Gastrocnemius medialis (tissue), 4 donors: ENCODE measurements around the gene CHEK2. TPM values are rescaled to one million over a fixed set of nuclear protein-coding genes. Genes with fewer than 3 reads are reported as not detected.
"Not testable (repeated sequence)": the region's sequence is repeated elsewhere in the genome, so short reads cannot be mapped to it uniquely, and the experiment has no call there.

Experiments
- ATAC-seq, 2 donors: fragments of 150-250 bp; one replicate each; pipeline ENCODE4 v1.9.1; 2016
- DNase-seq, 2 donors: peaks; one replicate each; pipeline ENCODE4 v3.0.0-alpha.2; 2019
- H3K27ac ChIP-seq, 4 donors: fragments of 200-600 bp; sonication (generic); 1 replicate in 1 of 4; 2 replicates in 3 of 4; pipeline ENCODE4 v1.5.1; 2016 to 2018; ENCODE audit warnings: mild to moderate bottlenecking in 2 of 4, moderate library complexity in 1 of 4
- H3K27me3 ChIP-seq, 3 donors: fragments of 200-600 bp; sonication (generic) in 2 of 3; 1 replicate in 1 of 3; 2 replicates in 2 of 3; pipeline versions ENCODE4 v1.5.1 to v1.6.0; 2016 to 2019; ENCODE audit warnings: mild to moderate bottlenecking in 1 of 3, moderate library complexity in 1 of 3
- H3K36me3 ChIP-seq, 2 donors: fragments of 200-600 bp; sonication (generic) in 1 of 2; one replicate each; pipeline ENCODE4 v1.5.1; 2017 to 2018
- H3K4me1 ChIP-seq, 2 donors: fragments of 200-600 bp; sonication (generic) in 1 of 2; one replicate each; pipeline ENCODE4 v1.5.1; 2016 to 2017; ENCODE audit warnings: mild to moderate bottlenecking in 2 of 2
- H3K4me3 ChIP-seq, 4 donors: fragments of 200-600 bp; sonication (generic) in 3 of 4; 1 replicate in 1 of 4; 2 replicates in 3 of 4; pipeline ENCODE4 v1.5.1; 2016 to 2019; ENCODE audit warnings: mild to moderate bottlenecking in 2 of 4
- H3K9me3 ChIP-seq, 3 donors: fragments of 200-600 bp; sonication (generic) in 2 of 3; 1 replicate in 1 of 3; 2 replicates in 2 of 3; pipeline ENCODE4 v1.5.1; 2016 to 2019
- CTCF ChIP-seq, 5 experiments: fragments of 450-650 bp in 3 of 5; fragments of 200-600 bp in 2 of 5; sonication (generic) in 2 of 5; IDR thresholded peaks in 4 of 5; conservative IDR thresholded peaks in 1 of 5; 1 replicate in 4 of 5; 2 replicates in 1 of 5; pipeline ENCODE4 v1.5.1; 2016 to 2019; ENCODE audit warnings: antibody characterized with exemption in 5 of 5, mild to moderate bottlenecking in 3 of 5, moderate library complexity in 3 of 5
- POLR2A ChIP-seq, 2 donors: fragments of 450-650 bp; IDR thresholded peaks; one replicate each; pipeline ENCODE4 v1.6.1; 2017; ENCODE audit warnings: antibody characterized with exemption in 2 of 2, mild to moderate bottlenecking in 2 of 2, moderate library complexity in 2 of 2
- in situ Hi-C, 4 donors: fragments of 200-750 bp; cut with MboI; loops; one replicate each; pipeline versions ENCODE4 v1.15.0 to v1.8.0; 2017; ENCODE audit warnings: low sequenced_read_pairs in 4 of 4
- intact Hi-C: fragments of 100-400 bp; cut with DNase I; formaldehyde crosslinking; loops from one replicate; pipeline ENCODE4 v1.15.1; 2023; ENCODE audit warnings: low total_unique reads
- total RNA-seq, 4 donors: library from RNA; depleted of rRNA; stranded (reverse); fragments of >200 nt; gene quantifications; one replicate each; pipeline versions ENCODE4 v1.1.0 to v1.2.3, GENCODE V29; 2016

Gene CHEK2
- total RNA-seq, 4 donors from 2014 or later, result 0.58 to 5.7 (median 3.7) TPM

- in situ Hi-C loops, result no loop called here
- Histone ChIP-seq H3K4me1 (no peaks in the 10 kb centered on the region), H3K27me3 (no peaks in the 10 kb centered on the region), H3K9me3 (no peaks in the 10 kb centered on the region), H3K4me3 (no peak overlapping the region), H3K27ac (no peak overlapping the region), H3K36me3 (no peaks in the 10 kb centered on the region)
- TF ChIP-seq CTCF (IDR thresholded peaks at IDR 0.05 in 4 of 5, conservative IDR thresholded peaks at IDR 0.05 in 1 of 5) (no peak), POLR2A (IDR thresholded peaks at IDR 0.05) (no peak)
- ATAC-seq, result no peak
- intact Hi-C loops, result no loop called here
- no peak for DNase-seq
These were observed 25.0 kb upstream of the CHEK2 start for GRCh38 chr22:28766628-28767027.

- ATAC-seq, DNase-seq, H3K4me3 ChIP-seq, H3K9me3 ChIP-seq, H3K27ac ChIP-seq, H3K4me1 ChIP-seq, in situ Hi-C loops, H3K36me3 ChIP-seq, intact Hi-C loops, H3K27me3 ChIP-seq: not testable (repeated sequence)
These were observed 20.4 kb upstream of the CHEK2 start for GRCh38 chr22:28762000-28762399.

GRCh38 chr22:28761449-28761755 is 19.8 kb upstream of the CHEK2 start:
- Histone ChIP-seq H3K9me3 (no peaks in the 10 kb centered on the region), H3K36me3 (no peaks in the 10 kb centered on the region), H3K27me3 (no peaks in the 10 kb centered on the region), H3K27ac (no peak overlapping the region), H3K4me3 (no peak overlapping the region), H3K4me1 (no peaks in the 10 kb centered on the region)
- TF ChIP-seq POLR2A (IDR thresholded peaks at IDR 0.05), result no peak
- no peak for TF ChIP-seq CTCF (IDR thresholded peaks at IDR 0.05 in 4 of 5, conservative IDR thresholded peaks at IDR 0.05 in 1 of 5)
- intact Hi-C loops, result no loop called here
- ATAC-seq (no peak), DNase-seq (no peak)
- in situ Hi-C loops, result no loop called here

- Histone ChIP-seq H3K36me3 (no peaks in the 10 kb centered on the region), H3K27me3 (no peaks in the 10 kb centered on the region), H3K27ac (no peak overlapping the region), H3K4me1 (no peaks in the 10 kb centered on the region), H3K4me3 (no peak overlapping the region), H3K9me3 (no peaks in the 10 kb centered on the region)
- in situ Hi-C loops, result no loop called here
- ATAC-seq (no peak), DNase-seq (no peak)
- intact Hi-C loops, result no loop called here
- TF ChIP-seq POLR2A (IDR thresholded peaks at IDR 0.05), result no peak
- no peak for TF ChIP-seq CTCF (IDR thresholded peaks at IDR 0.05 in 4 of 5, conservative IDR thresholded peaks at IDR 0.05 in 1 of 5)
These were observed 18.4 kb upstream of the CHEK2 start for GRCh38 chr22:28759861-28760560.

GRCh38 chr22:28754512-28754911 is 12.9 kb upstream of the CHEK2 start:
- H3K27me3 ChIP-seq, in situ Hi-C loops, H3K27ac ChIP-seq, intact Hi-C loops, H3K36me3 ChIP-seq, DNase-seq, H3K4me3 ChIP-seq, ATAC-seq, H3K4me1 ChIP-seq, H3K9me3 ChIP-seq: not testable (repeated sequence)

- H3K4me1 ChIP-seq, result no peaks in the 10 kb centered on the region
- in situ Hi-C loops, result no loop called here
- ATAC-seq, result no peak
- H3K27ac ChIP-seq, result no peak overlapping the region
- DNase-seq, result no peak
- intact Hi-C loops, result no loop called here
- TF ChIP-seq POLR2A (IDR thresholded peaks at IDR 0.05) (no peak), CTCF (IDR thresholded peaks at IDR 0.05 in 4 of 5, conservative IDR thresholded peaks at IDR 0.05 in 1 of 5) (no peak)
- H3K36me3 ChIP-seq, result peaks cover 0 to 43% of the 10 kb centered on the region in 2 donors
- no peak overlapping the region for H3K4me3 ChIP-seq
- H3K27me3 ChIP-seq, result no peaks in the 10 kb centered on the region
- no peaks in the 10 kb centered on the region for H3K9me3 ChIP-seq
These were observed 8.9 kb upstream of the CHEK2 start for GRCh38 chr22:28750471-28750881.
